Mucosa of rectum (tissue), 2 donors: ENCODE measurements around the gene FAM20C.

Experiments used
- H3K27ac ChIP-seq, 2 donors: one replicate each; pipeline ENCODE4 v1.7.0; 2013; ENCODE audit warnings: inconsistent platforms in 2 of 2, low read depth in 2 of 2, low read length in 2 of 2
- H3K27me3 ChIP-seq, 2 donors: one replicate each; pipeline ENCODE4 v1.7.0; 2013; ENCODE audit warnings: low read length in 2 of 2; ENCODE audit not compliant: control insufficient read depth in 2 of 2, insufficient read depth in 2 of 2
- H3K36me3 ChIP-seq, 2 donors: one replicate each; pipeline ENCODE4 v1.7.0; 2013; ENCODE audit warnings: low read length in 2 of 2; ENCODE audit not compliant: control insufficient read depth in 2 of 2, insufficient read depth in 2 of 2
- H3K4me1 ChIP-seq, 2 donors: one replicate each; pipeline ENCODE4 v1.7.0; 2013; ENCODE audit warnings: low read length in 2 of 2, mild to moderate bottlenecking in 1 of 2; ENCODE audit not compliant: control insufficient read depth in 2 of 2, insufficient read depth in 2 of 2
- H3K4me3 ChIP-seq, 2 donors: one replicate each; pipeline ENCODE4 v1.7.0; 2013; ENCODE audit warnings: low read length in 2 of 2
- H3K9ac ChIP-seq, 2 donors: one replicate each; pipeline ENCODE4 v1.7.0; 2013; ENCODE audit warnings: low read length in 2 of 2, low read depth in 1 of 2, mild to moderate bottlenecking in 1 of 2
- H3K9me3 ChIP-seq, 2 donors: one replicate each; pipeline ENCODE4 v1.7.0; 2013; ENCODE audit warnings: low read length in 2 of 2; ENCODE audit not compliant: control insufficient read depth in 2 of 2
- donor health status: healthy.
- donor health status: Normal muscosa, but diverticular disease.

FAM20C gene

GRCh38 chr7:226281-226895 is 34.0 kb downstream of the FAM20C start:
- peaks cover 0 to 3% of the 10 kb centered on the region in 2 donors for H3K4me1 ChIP-seq
- H3K36me3 ChIP-seq = no peaks in the 10 kb centered on the region
- no peak overlapping the region for H3K27ac ChIP-seq
- H3K27me3 ChIP-seq = no peaks in the 10 kb centered on the region
- no peak overlapping the region for H3K4me3 ChIP-seq
- no peaks in the 10 kb centered on the region for H3K9me3 ChIP-seq
- H3K9ac ChIP-seq = no peak overlapping the region

- no peak overlapping the region for H3K9ac ChIP-seq
- H3K4me3 ChIP-seq = no peak overlapping the region
- H3K36me3 ChIP-seq = no peaks in the 10 kb centered on the region
- H3K27me3 ChIP-seq = no peaks in the 10 kb centered on the region
- H3K27ac ChIP-seq = peak overlapping the region in 1 of 2 donors; percentile 52
- H3K9me3 ChIP-seq = no peaks in the 10 kb centered on the region
- H3K4me1 ChIP-seq = peaks cover 0 to 12% of the 10 kb centered on the region in 2 donors
These were observed 35.6 kb downstream of the FAM20C start for GRCh38 chr7:227926-228325.

GRCh38 chr7:228610-229009 is 36.2 kb downstream of the FAM20C start:
- Histone ChIP-seq H3K4me3 (no peak overlapping the region), H3K9ac (no peak overlapping the region), H3K4me1 (peaks cover 6 to 18% of the 10 kb centered on the region in 2 donors), H3K36me3 (peaks cover 0 to 3% of the 10 kb centered on the region in 2 donors), H3K9me3 (no peaks in the 10 kb centered on the region), H3K27me3 (no peaks in the 10 kb centered on the region), H3K27ac (peak overlapping the region; percentile 45 to 52)

- H3K36me3 ChIP-seq = peaks cover 0 to 3% of the 10 kb centered on the region in 2 donors
- no peaks in the 10 kb centered on the region for H3K9me3 ChIP-seq
- H3K4me3 ChIP-seq = no peak overlapping the region
- peak overlapping the region; percentile 45 to 65 for H3K27ac ChIP-seq
- H3K4me1 ChIP-seq = peaks cover 13 to 25% of the 10 kb centered on the region in 2 donors
- no peaks in the 10 kb centered on the region for H3K27me3 ChIP-seq
- no peak overlapping the region for H3K9ac ChIP-seq
These were observed 37.0 kb downstream of the FAM20C start for GRCh38 chr7:229184-229964.

- Histone ChIP-seq H3K27me3 (no peaks in the 10 kb centered on the region), H3K9ac (no peak overlapping the region), H3K36me3 (peaks cover 0 to 3% of the 10 kb centered on the region in 2 donors), H3K4me1 (peaks cover 18 to 28% of the 10 kb centered on the region in 2 donors), H3K27ac (no peak overlapping the region), H3K9me3 (no peaks in the 10 kb centered on the region), H3K4me3 (no peak overlapping the region)
These were observed 37.9 kb downstream of the FAM20C start for GRCh38 chr7:230274-230673.

GRCh38 chr7:231030-231857 is 38.9 kb downstream of the FAM20C start:
- no peak overlapping the region for H3K4me3 ChIP-seq
- H3K9me3 ChIP-seq = no peaks in the 10 kb centered on the region
- peaks cover 0 to 3% of the 10 kb centered on the region in 2 donors for H3K36me3 ChIP-seq
- H3K27me3 ChIP-seq = no peaks in the 10 kb centered on the region
- peaks cover 24 to 31% of the 10 kb centered on the region in 2 donors for H3K4me1 ChIP-seq
- H3K9ac ChIP-seq = no peak overlapping the region
- peak overlapping the region in 1 of 2 donors; percentile 32 for H3K27ac ChIP-seq

- H3K27ac ChIP-seq = peak overlapping the region in 1 of 2 donors; percentile 32
- no peak overlapping the region for H3K4me3 ChIP-seq
- H3K27me3 ChIP-seq = no peaks in the 10 kb centered on the region
- peaks cover 0 to 3% of the 10 kb centered on the region in 2 donors for H3K36me3 ChIP-seq
- no peak overlapping the region for H3K9ac ChIP-seq
- H3K9me3 ChIP-seq = no peaks in the 10 kb centered on the region
- H3K4me1 ChIP-seq = peaks cover 24 to 31% of the 10 kb centered on the region in 2 donors
These were observed 39.5 kb downstream of the FAM20C start for GRCh38 chr7:231858-232246.

GRCh38 chr7:232410-233248 is 40.3 kb downstream of the FAM20C start:
- Histone ChIP-seq H3K9ac (no peak overlapping the region), H3K9me3 (no peaks in the 10 kb centered on the region), H3K27me3 (no peaks in the 10 kb centered on the region), H3K27ac (peak overlapping the region; percentile 72 to 86), H3K4me1 (peaks cover 24 to 31% of the 10 kb centered on the region in 2 donors), H3K36me3 (peaks cover 0 to 3% of the 10 kb centered on the region in 2 donors), H3K4me3 (no peak overlapping the region)

- H3K27ac ChIP-seq = peak overlapping the region; percentile 72 to 86
- peaks cover 24 to 31% of the 10 kb centered on the region in 2 donors for H3K4me1 ChIP-seq
- no peaks in the 10 kb centered on the region for H3K9me3 ChIP-seq
- peaks cover 0 to 3% of the 10 kb centered on the region in 2 donors for H3K36me3 ChIP-seq
- H3K4me3 ChIP-seq = no peak overlapping the region
- H3K27me3 ChIP-seq = no peaks in the 10 kb centered on the region
- H3K9ac ChIP-seq = no peak overlapping the region
These were observed 41.1 kb downstream of the FAM20C start for GRCh38 chr7:233249-234035.
